Activated CD8-positive, alpha-beta memory T cell treated with anti-CD3 and anti-CD28 coated beads, Interleukin-2, amount 50 U/mL, for 48 hours (primary cell): ENCODE results near the gene SOCS6.
"Not testable (repeated sequence)": the region's sequence is repeated elsewhere in the genome, so short reads cannot be mapped to it uniquely, and the experiment has no call there.

Experiments used
- DNase-seq: peaks from one replicate; pipeline ENCODE4 v3.0.0-alpha.2; 2020

The SOCS6 gene

GRCh38 chr18:70288851-70289328, at the start of gene SOCS6:
Gene SOCS6 (plus strand): TSS chr18:70289045. CDS start chr18:70324669, 35,624 bp downstream.
- peak; percentile 71 for DNase-seq

- no peak for DNase-seq
These were observed 45.5 kb upstream of the SOCS6 start for GRCh38 chr18:70243131-70243929.

- no peak for DNase-seq
These were observed 42.8 kb upstream of the SOCS6 start for GRCh38 chr18:70246061-70246466.

- no peak for DNase-seq
These were observed 39.7 kb upstream of the SOCS6 start for GRCh38 chr18:70249118-70249517.

- DNase-seq, result not testable (repeated sequence)
These were observed 39.0 kb upstream of the SOCS6 start for GRCh38 chr18:70249861-70250260.

GRCh38 chr18:70250781-70251180, 38.1 kb upstream of the SOCS6 start:
- no peak for DNase-seq

- DNase-seq, result no peak
These were observed 32.7 kb upstream of the SOCS6 start for GRCh38 chr18:70256184-70256583.

- no peak for DNase-seq
These were observed 31.9 kb upstream of the SOCS6 start for GRCh38 chr18:70256994-70257393.

- DNase-seq, result no peak
These were observed 30.6 kb upstream of the SOCS6 start for GRCh38 chr18:70258243-70258642.

- no peak for DNase-seq
These were observed 28.2 kb upstream of the SOCS6 start for GRCh38 chr18:70260683-70261082.

- DNase-seq, result no peak
These were observed 27.6 kb upstream of the SOCS6 start for GRCh38 chr18:70261141-70261788.

- DNase-seq, result no peak
These were observed 25.5 kb upstream of the SOCS6 start for GRCh38 chr18:70263336-70263735.

GRCh38 chr18:70271742-70272141, 17.1 kb upstream of the SOCS6 start:
- DNase-seq, result no peak

GRCh38 chr18:70273021-70273420, 15.8 kb upstream of the SOCS6 start:
- no peak for DNase-seq

GRCh38 chr18:70276416-70277191, 12.2 kb upstream of the SOCS6 start:
- no peak for DNase-seq

GRCh38 chr18:70279470-70279869, 9.4 kb upstream of the SOCS6 start:
- DNase-seq, result no peak

GRCh38 chr18:70280007-70280925, 8.6 kb upstream of the SOCS6 start:
- no peak for DNase-seq

GRCh38 chr18:70284976-70285620, 3.7 kb upstream of the SOCS6 start:
- DNase-seq, result no peak

GRCh38 chr18:70287731-70288130, 1.1 kb upstream of the SOCS6 start:
- no peak for DNase-seq

GRCh38 chr18:70288171-70288850, 534 bp upstream of the SOCS6 start:
- no peak for DNase-seq
